BJ (cell line): ENCODE data around the gene FOXC2. TPM values are rescaled to one million over a fixed set of nuclear protein-coding genes. Genes with fewer than 3 reads are reported as not detected.

Experiments
- CTCF ChIA-PET: fragments of 350-600 bp; formaldehyde crosslinking; extraction: SDS; loops from one replicate; lab custom pipeline; 2021; ENCODE audit warnings: antibody characterized with exemption, inconsistent platforms; lab: Yijun Ruan, JAX
- POLR2A ChIA-PET: fragments of 300-600 bp; sonication (Branson Sonifier 250); formaldehyde crosslinking; extraction: SDS; loops from one replicate; lab custom pipeline; 2021; ENCODE audit warnings: antibody characterized with exemption; lab: Charles Lee
- DNase-seq: peaks from one replicate; pipeline ENCODE4 v3.0.0-alpha.2; 2011; ENCODE audit warnings: low read depth
- H3K27me3 ChIP-seq: 2 replicates; pipeline ENCODE4 v1.6.0; 2011; ENCODE audit warnings: low read length; ENCODE audit not compliant: control insufficient read depth, insufficient read depth
- H3K36me3 ChIP-seq: 2 replicates; pipeline ENCODE4 v1.5.1; 2011; ENCODE audit warnings: low read length; ENCODE audit not compliant: control insufficient read depth, insufficient read depth
- H3K4me3 ChIP-seq: 2 replicates; pipeline ENCODE4 v1.5.1; 2011; ENCODE audit warnings: low read depth, mild to moderate bottlenecking, control low read depth, low read length
- CTCF ChIP-seq: IDR thresholded peaks from 2 replicates; pipeline ENCODE4 v1.5.1; 2011; ENCODE audit warnings: low read depth, mild to moderate bottlenecking, control low read depth, inconsistent platforms, low read length, moderate library complexity; ENCODE audit not compliant: insufficient read depth
- polyA plus RNA-seq: library from polyadenylated mRNA; depleted of rRNA; stranded (reverse); fragments of >200 nt; gene quantifications from 2 replicates; pipeline ENCODE4 v1.2.3, GENCODE V29; 2011

Gene FOXC2
- polyA plus RNA-seq, 1 experiment, result 0.63 TPM

- Histone ChIP-seq H3K27me3 (no peaks in the 10 kb centered on the region), H3K36me3 (peaks cover 32% of the 10 kb centered on the region), H3K4me3 (no peak overlapping the region)
- no peak for TF ChIP-seq CTCF
- ChIA-PET CTCF (no interaction called here), POLR2A (no interaction called here)
- no peak for DNase-seq
These were observed 29.1 kb upstream of the FOXC2 start for GRCh38 chr16:86537486-86537885.

GRCh38 chr16:86538196-86538780 is 28.3 kb upstream of the FOXC2 start:
- no peak for TF ChIP-seq CTCF
- ChIA-PET POLR2A (no interaction called here), CTCF (no interaction called here)
- Histone ChIP-seq H3K4me3 (no peak overlapping the region), H3K27me3 (no peaks in the 10 kb centered on the region), H3K36me3 (peaks cover 34% of the 10 kb centered on the region)
- no peak for DNase-seq

- Histone ChIP-seq H3K27me3 (no peaks in the 10 kb centered on the region), H3K4me3 (no peak overlapping the region), H3K36me3 (peaks cover 40% of the 10 kb centered on the region)
- ChIA-PET CTCF (interaction anchor here (0.7 to 1.7 kb wide), 3 partner anchors 10 to 315 kb away, joined by 3 read pairs; no protein-coding TSS in a partner anchor), POLR2A (no interaction called here)
- no peak for TF ChIP-seq CTCF
- DNase-seq, result no peak
These were observed 25.7 kb upstream of the FOXC2 start for GRCh38 chr16:86540894-86541293.

- no peak for TF ChIP-seq CTCF
- no peak for DNase-seq
- H3K36me3 ChIP-seq, result peaks cover 38% of the 10 kb centered on the region
- POLR2A ChIA-PET, result interaction anchor here (0.6 kb wide), 1 partner anchor 763 kb away, joined by 3 read pairs; no protein-coding TSS in a partner anchor
- H3K4me3 ChIP-seq, result no peak overlapping the region
- no peaks in the 10 kb centered on the region for H3K27me3 ChIP-seq
- CTCF ChIA-PET, result interaction anchor here (0.7 to 1.7 kb wide), 4 partner anchors 9 to 314 kb away, joined by 3 read pairs; no protein-coding TSS in a partner anchor
These were observed 25.1 kb upstream of the FOXC2 start for GRCh38 chr16:86541560-86541959.

GRCh38 chr16:86542756-86543750 is 23.6 kb upstream of the FOXC2 start:
- CTCF ChIA-PET, result interaction anchor here (0.6 to 1.7 kb wide), 3 partner anchors 10 to 617 kb away, joined by 3 read pairs; no protein-coding TSS in a partner anchor
- Histone ChIP-seq H3K27me3 (no peaks in the 10 kb centered on the region), H3K36me3 (peaks cover 36% of the 10 kb centered on the region), H3K4me3 (no peak overlapping the region)
- POLR2A ChIA-PET, result no interaction called here
- no peak for DNase-seq
- no peak for TF ChIP-seq CTCF
